Heart left ventricle (tissue), 16 donors: ENCODE results near the gene PGM1. TPM values are rescaled to one million over a fixed set of nuclear protein-coding genes. Genes with fewer than 3 reads are reported as not detected.
A peak's percentile ranks its signal among the peaks of the same experiment; 100 is the strongest.

Source experiments
- ATAC-seq, 4 donors: fragments of 200-7000 bp; cut with Tn5 transposase; one replicate each; pipeline ENCODE4 v1.9.1; 2020 to 2022; ENCODE audit warnings: moderate library complexity in 4 of 4, mild to moderate bottlenecking in 3 of 4, moderate number of reproducible peaks in 1 of 4
- DNase-seq, 5 donors: peaks; one replicate each; pipeline ENCODE4 v3.0.0-alpha.2; 2020
- H3K27ac ChIP-seq, 12 donors: fragments of 200-600 bp; sonication (generic) in 4 of 12; one replicate each; pipeline versions ENCODE4 v1.5.0 to v1.8.0; 2016 to 2022; ENCODE audit warnings: mild to moderate bottlenecking in 2 of 12
- H3K27me3 ChIP-seq, 9 donors: fragments of 200-600 bp; sonication (generic) in 2 of 9; one replicate each; pipeline versions ENCODE4 v1.5.1 to v1.8.0; 2016 to 2022; ENCODE audit warnings: mild to moderate bottlenecking in 3 of 9
- H3K36me3 ChIP-seq, 9 donors: fragments of 200-600 bp; sonication (generic) in 2 of 9; one replicate each; pipeline versions ENCODE4 v1.5.0 to v1.8.0; 2018 to 2022; ENCODE audit warnings: mild to moderate bottlenecking in 2 of 9
- H3K4me1 ChIP-seq, 12 donors: fragments of 200-600 bp; sonication (generic) in 4 of 12; one replicate each; pipeline versions ENCODE4 v1.5.0 to v1.8.0; 2016 to 2022; ENCODE audit warnings: mild to moderate bottlenecking in 3 of 12
- H3K4me3 ChIP-seq, 12 donors: fragments of 200-600 bp; sonication (generic) in 4 of 12; one replicate each; pipeline versions ENCODE4 v1.5.0 to v1.8.0; 2017 to 2022; ENCODE audit warnings: mild to moderate bottlenecking in 9 of 12, moderate library complexity in 4 of 12
- H3K9me3 ChIP-seq, 12 donors: fragments of 200-600 bp; sonication (generic) in 4 of 12; one replicate each; pipeline versions ENCODE4 v1.5.0 to v1.8.0; 2016 to 2022; ENCODE audit warnings: mild to moderate bottlenecking in 1 of 12
- POLR2A ChIP-seq, 2 donors: fragments of 450-650 bp; IDR thresholded peaks; one replicate each; pipeline ENCODE4 v1.6.1; 2017; ENCODE audit warnings: antibody characterized with exemption in 2 of 2, mild to moderate bottlenecking in 2 of 2, moderate library complexity in 2 of 2
- WGBS, 4 donors: extraction: QIAGEN DNeasy Blood & Tissue Kit in 2 of 4; methylation state at CpG; one replicate each; pipeline versions ENCODE4 v1.1.5 to v1.1.7; 2013 to 2018; 5-methylcytosine and 5-hydroxymethylcytosine counted together
- intact Hi-C, 10 donors: fragments of 100-400 bp; cut with DNase I; formaldehyde crosslinking; loops; one replicate each; pipeline versions ENCODE4 v1.11.1 to v1.14.2; 2022
- polyA plus RNA-seq, 2 donors: library from polyadenylated mRNA; stranded (reverse); fragments of 200-250 nt; gene quantifications; one replicate each; pipeline ENCODE4 v1.2.3, GENCODE V29; 2013
- total RNA-seq, 9 donors: library from RNA; depleted of rRNA in 2 of 9; stranded (reverse); fragments of >200 nt in 2 of 9; fragmentation: NEBNext Ultra II Directional in 3 of 9; extraction: Animal tissue kit (Norgen Biotek cat#: 25700) in 3 of 9; gene quantifications; one replicate each; pipeline versions ENCODE4 v1.1.0 to v1.2.4, GENCODE V29; 2016 to 2023
- TF ChIP-seq, protein P1 (sequence below), 12 donors: fragments of 200-600 bp; sonication (generic) in 4 of 12; IDR thresholded peaks; one replicate each; pipeline versions ENCODE4 v1.5.0 to v1.8.0; 2018 to 2022; ENCODE audit warnings: antibody characterized with exemption in 12 of 12, mild to moderate bottlenecking in 5 of 12
- donor health status: ischemic (EF 13 %, LVEDD 7.1; RV severe dilation, severe dysfunction).
- donor health status: healthy with polysubstance abuse.
- donor health status: DM: no; HTN: yes; CAD: no.
- donor health status: DM: no; HTN: no; CAD: no.
- donor health status: ischemic (EF 25% LVEDD 6.9; RV normal size, moderate dysfunction).
- donor health status: ischemic (EF 25% LVEDD 5.7; RV mildly dilated, moderate dysfunction).
- donor health status: healthy.
- donor health status: DM: yes; HTN: yes; CAD: no.
- donor health status: ischemic (EF 35%, LVEDD 5.7; RV mildly dilated, moderate dysfunction).
- donor health status: nonischemic (EF 11% LVEDD 7.7; RV severe dilation, severe dysfunction).
- donor health status: DM: yes; HTN: yes; CAD: no.
- donor health status: PGD.
- donor health status: ischemic (EF 29% LVEDD 5.4; RV normal size, mild dysfunction).
- donor health status: nonischemic (EF 23%, LVEDD 6.1; RV moderate dilation, normal function).

PGM1 gene
- total and polyA plus RNA-seq, 11 donors: 51.4 to 419 (median 258) TPM

GRCh38 chr1:63701187-63701586 is 108.0 kb downstream of the PGM1 start:
- no peaks in the 10 kb centered on the region for H3K27me3 ChIP-seq
- intact Hi-C loops: loop anchor here in 3 of 10 donors (5.0 to 10.0 kb wide), 2 partner anchors 71 to 74 kb away; partner anchors contain the start of gene ROR1 (in 3 of the 3)
- no peaks in the 10 kb centered on the region for H3K9me3 ChIP-seq
- H3K27ac ChIP-seq: peak overlapping the region in 9 of 12 donors; percentile 29 to 97 (median 89)
- DNase-seq (peak in 4 of 5 donors; percentile 33 to 55 (median 44)), ATAC-seq (peak in 3 of 4 donors; percentile 27 to 41 (median 32))
- TF ChIP-seq POLR2A (IDR thresholded peaks at IDR 0.05): no peak
- TF ChIP-seq, protein P1, sequence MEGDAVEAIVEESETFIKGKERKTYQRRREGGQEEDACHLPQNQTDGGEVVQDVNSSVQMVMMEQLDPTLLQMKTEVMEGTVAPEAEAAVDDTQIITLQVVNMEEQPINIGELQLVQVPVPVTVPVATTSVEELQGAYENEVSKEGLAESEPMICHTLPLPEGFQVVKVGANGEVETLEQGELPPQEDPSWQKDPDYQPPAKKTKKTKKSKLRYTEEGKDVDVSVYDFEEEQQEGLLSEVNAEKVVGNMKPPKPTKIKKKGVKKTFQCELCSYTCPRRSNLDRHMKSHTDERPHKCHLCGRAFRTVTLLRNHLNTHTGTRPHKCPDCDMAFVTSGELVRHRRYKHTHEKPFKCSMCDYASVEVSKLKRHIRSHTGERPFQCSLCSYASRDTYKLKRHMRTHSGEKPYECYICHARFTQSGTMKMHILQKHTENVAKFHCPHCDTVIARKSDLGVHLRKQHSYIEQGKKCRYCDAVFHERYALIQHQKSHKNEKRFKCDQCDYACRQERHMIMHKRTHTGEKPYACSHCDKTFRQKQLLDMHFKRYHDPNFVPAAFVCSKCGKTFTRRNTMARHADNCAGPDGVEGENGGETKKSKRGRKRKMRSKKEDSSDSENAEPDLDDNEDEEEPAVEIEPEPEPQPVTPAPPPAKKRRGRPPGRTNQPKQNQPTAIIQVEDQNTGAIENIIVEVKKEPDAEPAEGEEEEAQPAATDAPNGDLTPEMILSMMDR (IDR thresholded peaks at IDR 0.05): peak in 2 of 12 donors; percentile 8 to 17
- peaks cover 0 to 36% (median 9%) of the 10 kb centered on the region in 12 donors for H3K4me1 ChIP-seq
- no peaks in the 10 kb centered on the region for H3K36me3 ChIP-seq
- WGBS, 4 donors: 36 to 57% (median 53%) methylated on average over 6 of the region's 6 CpGs
- H3K4me3 ChIP-seq: no peak overlapping the region

DNA sequence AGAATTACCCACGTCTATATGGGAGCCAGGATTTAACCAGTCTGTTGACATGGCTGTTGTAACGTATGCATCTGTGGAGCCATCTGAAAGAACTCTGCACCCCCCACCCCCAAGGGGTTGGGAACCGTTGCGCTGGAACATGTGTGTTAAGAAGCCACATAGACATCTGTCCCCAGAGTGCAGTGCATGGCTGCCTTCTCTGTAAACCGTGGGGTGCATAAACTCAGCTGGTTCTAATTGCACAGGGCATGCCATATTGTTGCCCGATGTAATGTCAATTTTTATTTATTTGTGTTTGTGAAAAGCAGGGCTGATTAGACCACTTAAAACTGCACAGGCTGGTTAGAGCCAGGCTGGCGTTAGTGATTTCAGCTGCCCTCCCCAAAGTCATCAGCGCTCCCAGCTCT is 110.5 kb downstream of the PGM1 start:
- Histone ChIP-seq H3K27ac (no peak overlapping the region), H3K36me3 (no peaks in the 10 kb centered on the region), H3K9me3 (no peaks in the 10 kb centered on the region), H3K27me3 (no peaks in the 10 kb centered on the region), H3K4me1 (peaks cover 0 to 31% (median 7%) of the 10 kb centered on the region in 12 donors), H3K4me3 (no peak overlapping the region)
- TF ChIP-seq, protein P1 (IDR thresholded peaks at IDR 0.05): no peak
- TF ChIP-seq POLR2A (IDR thresholded peaks at IDR 0.05): no peak
- DNase-seq: no peak
- no peak for ATAC-seq
- 64 to 72% (median 68%) methylated on average over 8 of the region's 8 CpGs for WGBS, 4 donors
- intact Hi-C loops: loop anchor here in 3 of 10 donors (5.0 to 10.0 kb wide), 2 partner anchors 69 to 71 kb away; partner anchors contain the start of gene ROR1 (in 3 of the 3)

- H3K27me3 ChIP-seq: no peaks in the 10 kb centered on the region
- no peak overlapping the region for H3K4me3 ChIP-seq
- TF ChIP-seq, protein P1 (IDR thresholded peaks at IDR 0.05): no peak
- no peak for TF ChIP-seq POLR2A (IDR thresholded peaks at IDR 0.05)
- WGBS, 4 donors: 62 to 82% (median 71%) methylated on average over 3 of the region's 3 CpGs
- no peaks in the 10 kb centered on the region for H3K9me3 ChIP-seq
- H3K36me3 ChIP-seq: no peaks in the 10 kb centered on the region
- ATAC-seq: no peak
- no peak overlapping the region for H3K27ac ChIP-seq
- intact Hi-C loops: loop anchor here in 3 of 10 donors (5.0 to 10.0 kb wide), 2 partner anchors 68 to 70 kb away; partner anchors contain the start of gene ROR1 (in 3 of the 3)
- peaks cover 0 to 23% (median 6%) of the 10 kb centered on the region in 12 donors for H3K4me1 ChIP-seq
- no peak for DNase-seq
These were observed 111.2 kb downstream of the PGM1 start for GRCh38 chr1:63704443-63704842.

GRCh38 chr1:63705078-63705477 is 111.9 kb downstream of the PGM1 start:
- no peaks in the 10 kb centered on the region for H3K9me3 ChIP-seq
- H3K4me1 ChIP-seq: peaks cover 0 to 22% (median 5%) of the 10 kb centered on the region in 12 donors
- no peak for TF ChIP-seq POLR2A (IDR thresholded peaks at IDR 0.05)
- TF ChIP-seq, protein P1 (IDR thresholded peaks at IDR 0.05): no peak
- no peaks in the 10 kb centered on the region for H3K36me3 ChIP-seq
- H3K4me3 ChIP-seq: no peak overlapping the region
- intact Hi-C loops: loop anchor here in 1 of 10 donors (10.0 kb wide), 1 partner anchor 70 kb away; the partner anchor contains the start of gene ROR1
- ATAC-seq (no peak), DNase-seq (no peak)
- no peak overlapping the region for H3K27ac ChIP-seq
- H3K27me3 ChIP-seq: no peaks in the 10 kb centered on the region
- 75 to 85% (median 78%) methylated on average over 6 of the region's 6 CpGs for WGBS, 4 donors
